Measurements from ENCODE around the gene PARD3B.

PARD3B gene

DNA sequence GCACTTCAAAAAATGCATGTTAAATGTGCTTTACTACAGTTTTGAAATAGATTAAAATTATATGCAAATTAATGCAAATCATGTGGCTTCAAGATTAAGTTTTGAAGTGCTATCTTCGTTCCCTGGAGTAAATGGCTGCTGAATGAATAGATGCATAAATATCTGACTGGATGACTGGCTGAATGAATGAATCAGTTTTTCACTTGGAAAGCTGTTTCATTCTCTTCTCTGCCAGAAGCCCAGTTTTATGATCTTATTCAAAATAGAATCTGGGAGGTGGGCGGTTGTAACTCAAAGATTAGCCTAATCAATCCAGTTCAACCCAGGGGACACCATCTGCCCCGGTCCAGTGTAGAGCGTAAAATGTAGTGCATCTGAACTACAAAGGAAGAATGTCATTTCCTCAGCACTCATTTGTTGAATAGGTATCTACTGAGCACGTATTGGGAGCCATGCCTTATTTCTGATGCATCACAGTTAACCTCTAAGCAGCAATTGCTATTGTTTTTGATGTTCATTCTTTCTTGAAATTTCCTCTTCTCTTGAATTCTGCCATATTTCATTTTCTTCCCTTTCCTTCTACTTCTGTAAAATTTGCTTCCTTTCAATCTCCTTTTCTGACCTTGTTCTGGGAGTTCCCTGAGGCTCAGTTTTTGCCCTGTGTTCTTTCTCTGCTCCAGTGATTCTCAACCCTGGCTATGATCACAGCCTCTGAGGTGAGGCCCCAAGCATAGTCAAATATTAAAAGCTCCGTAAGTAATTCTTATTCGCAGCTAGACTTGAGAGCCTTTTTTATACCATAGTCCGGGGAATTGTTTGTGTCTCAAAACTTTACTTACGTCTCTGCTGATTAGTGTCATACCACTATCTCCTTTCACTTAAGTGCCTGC, 282.7 kb downstream of the PARD3B start:
- no peak for DNase-seq (ENCODE audit: extremely low read depth in 1 of 2, low read depth in 1 of 2)

DNA sequence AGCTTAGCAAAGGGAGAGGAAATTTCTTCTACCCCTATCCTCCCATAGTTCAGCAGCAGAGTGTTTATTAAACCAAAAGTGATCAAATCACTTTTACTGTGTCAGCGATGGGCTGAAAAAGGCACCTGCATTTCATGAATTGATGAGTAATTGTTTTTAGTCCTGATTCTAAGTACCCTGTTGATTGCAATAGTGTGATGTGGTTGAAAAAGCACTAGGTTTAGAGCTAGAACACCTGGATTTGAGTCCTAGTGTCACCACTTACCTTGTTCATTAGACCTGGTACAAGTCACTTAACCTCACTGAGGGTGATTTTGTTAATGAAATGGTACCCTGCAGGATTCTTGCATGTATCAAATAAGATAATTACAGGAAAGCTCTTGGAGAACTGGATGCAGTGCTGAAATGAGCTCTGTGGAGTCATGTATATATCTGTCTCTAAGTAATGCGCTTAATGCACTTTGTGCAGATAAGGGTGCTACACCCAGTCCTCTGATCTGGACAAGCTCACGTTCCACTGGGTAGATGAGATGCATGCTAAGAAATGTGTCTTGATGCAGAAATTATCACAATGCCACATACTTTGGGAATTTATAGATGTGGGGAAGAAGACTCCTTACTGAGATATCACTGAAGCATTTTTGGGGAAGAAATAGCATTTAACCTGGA, 289.6 kb downstream of the PARD3B start:
- DNase-seq (ENCODE audit: extremely low read depth in 1 of 2, low read depth in 1 of 2) = no peak

DNA sequence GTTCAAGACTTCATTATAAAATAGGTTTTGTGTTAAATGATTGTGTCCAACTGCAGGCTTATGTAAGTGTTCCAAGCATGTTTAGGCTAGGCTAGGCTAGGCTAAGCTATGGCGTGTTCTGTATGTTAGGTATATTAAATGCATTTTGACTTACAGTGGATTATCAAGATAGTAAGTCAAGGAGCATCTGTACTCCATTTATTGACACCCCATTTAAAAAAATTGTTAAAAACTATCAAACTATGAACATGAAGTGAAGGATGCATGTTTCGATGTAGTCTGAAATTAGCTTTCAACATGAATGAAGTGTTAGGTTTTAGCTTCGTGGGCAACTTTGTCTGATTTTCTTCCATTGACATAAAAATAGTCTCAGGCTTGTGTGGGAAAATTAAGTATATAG, 290.5 kb downstream of the PARD3B start:
- DNase-seq (ENCODE audit: extremely low read depth in 1 of 2, low read depth in 1 of 2) = no peak

DNA sequence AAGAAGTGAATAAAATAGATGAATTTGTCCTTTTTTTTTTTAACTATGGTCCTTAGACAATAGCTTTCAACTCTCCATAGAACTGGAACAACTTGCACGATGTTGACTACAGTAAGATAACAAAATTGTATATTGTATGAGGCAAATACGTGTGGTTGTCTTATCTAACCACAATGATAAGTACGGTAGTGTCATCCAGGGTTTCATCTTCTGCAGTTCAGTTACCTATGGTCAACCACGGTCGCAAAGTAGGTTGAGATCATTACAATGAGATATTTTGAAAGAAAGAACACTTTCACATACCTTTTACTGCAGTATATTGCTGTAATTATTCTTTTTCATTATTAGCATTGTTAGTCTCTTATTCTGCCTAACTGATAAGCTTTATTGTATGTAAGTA, 295.2 kb downstream of the PARD3B start:
- no peak for DNase-seq (ENCODE audit: extremely low read depth in 1 of 2, low read depth in 1 of 2)

DNA sequence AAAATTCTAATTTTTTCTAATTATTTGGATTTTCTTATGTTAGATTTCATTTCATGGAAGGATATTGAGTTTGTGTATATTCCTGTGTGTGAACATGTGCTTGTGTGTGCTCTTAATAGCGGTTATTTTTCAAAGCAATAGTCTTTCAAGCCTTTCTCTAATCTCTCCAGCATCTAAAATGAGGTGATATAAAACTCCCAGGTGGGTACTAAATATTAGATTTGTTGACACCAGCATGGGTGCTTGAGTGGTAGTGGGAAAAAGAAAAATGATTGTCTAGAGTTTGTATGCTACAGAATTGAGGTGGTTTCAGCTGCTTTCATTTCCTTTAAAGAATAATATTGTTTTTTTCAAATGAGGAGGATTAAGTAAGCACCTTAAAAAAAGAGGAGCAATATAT, 296.8 kb downstream of the PARD3B start:
- no peak for DNase-seq (ENCODE audit: extremely low read depth in 1 of 2, low read depth in 1 of 2)

DNA sequence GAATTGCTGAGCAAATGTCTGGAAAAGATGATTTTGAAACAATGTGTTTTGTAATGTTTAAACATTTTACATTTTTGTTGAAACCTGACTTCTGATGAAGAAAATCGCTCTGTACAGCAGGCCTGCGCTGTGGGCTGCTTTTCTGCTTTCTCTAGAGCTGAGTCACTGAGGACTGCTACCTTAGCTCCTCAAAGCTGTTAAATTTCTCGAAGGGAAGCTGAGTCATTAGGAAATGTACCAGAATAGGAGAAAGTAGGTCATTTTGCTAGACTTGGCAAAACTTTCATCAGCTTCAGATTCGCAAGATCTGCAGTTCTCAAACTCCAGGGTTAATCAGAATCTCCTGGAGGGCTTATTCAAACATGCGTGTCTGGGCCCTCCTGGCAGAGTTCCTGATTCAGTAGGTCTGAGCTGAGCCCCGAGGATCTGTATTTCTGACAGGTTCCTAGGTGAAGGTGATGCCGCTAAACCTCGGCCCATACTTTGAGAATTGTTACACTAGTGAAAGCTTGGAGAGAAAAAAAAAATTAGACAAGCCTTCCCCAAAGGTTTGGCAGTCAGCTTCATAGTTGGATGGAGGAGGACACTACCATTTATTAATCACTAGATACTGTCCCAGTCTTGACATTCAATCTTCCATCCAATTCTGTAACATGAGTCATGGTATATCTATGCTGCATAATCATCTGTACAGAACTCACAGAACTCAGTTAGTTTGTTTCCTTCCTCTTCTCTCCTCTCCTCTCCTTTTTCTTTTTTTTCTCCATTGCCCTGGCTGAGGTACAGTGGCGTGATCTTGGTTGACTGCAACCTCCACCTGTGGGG, 297.6 kb downstream of the PARD3B start:
- peak in 1 of 2 donors; percentile 14 for DNase-seq (ENCODE audit: extremely low read depth in 1 of 2, low read depth in 1 of 2)

DNA sequence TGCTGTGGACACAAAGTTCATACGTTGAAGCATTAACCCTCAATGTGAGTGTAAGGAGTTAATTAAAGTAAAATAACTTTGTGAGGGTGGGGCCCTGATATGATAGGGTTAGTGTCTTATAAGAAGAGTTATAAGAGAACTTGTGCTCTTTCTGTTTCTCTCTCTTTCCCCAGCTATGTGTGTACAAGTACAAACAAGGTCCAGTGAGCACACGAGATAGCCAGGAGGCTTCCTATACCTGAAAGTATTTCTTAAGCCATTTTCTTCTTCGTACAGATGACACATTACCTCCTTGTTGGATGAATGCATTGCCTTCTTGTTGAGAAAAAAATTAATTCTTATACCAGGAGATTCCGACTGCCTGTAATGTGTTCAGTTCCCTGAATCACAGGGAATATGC, 301.2 kb downstream of the PARD3B start:
- DNase-seq (ENCODE audit: extremely low read depth in 1 of 2, low read depth in 1 of 2) = no peak

DNA sequence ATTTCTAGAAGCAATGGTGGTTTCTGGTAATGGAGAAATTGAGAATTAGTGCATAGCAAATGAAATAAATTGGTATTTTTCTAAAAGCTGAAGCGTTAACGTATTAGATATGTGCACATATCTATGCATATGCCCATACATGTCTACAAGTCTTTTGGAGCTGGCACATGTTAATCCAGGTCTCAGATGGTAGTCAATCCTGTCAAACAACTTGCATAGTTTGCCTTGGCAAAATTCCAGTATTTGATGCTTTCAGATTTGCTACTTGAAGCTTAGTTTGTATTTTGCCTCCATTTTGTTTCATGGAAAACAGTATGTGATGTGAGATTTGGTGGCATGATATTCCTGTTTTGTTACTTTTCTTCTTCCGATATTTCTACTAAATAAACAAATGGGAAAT, 304.6 kb downstream of the PARD3B start:
- DNase-seq (ENCODE audit: extremely low read depth in 1 of 2, low read depth in 1 of 2) = no peak

DNA sequence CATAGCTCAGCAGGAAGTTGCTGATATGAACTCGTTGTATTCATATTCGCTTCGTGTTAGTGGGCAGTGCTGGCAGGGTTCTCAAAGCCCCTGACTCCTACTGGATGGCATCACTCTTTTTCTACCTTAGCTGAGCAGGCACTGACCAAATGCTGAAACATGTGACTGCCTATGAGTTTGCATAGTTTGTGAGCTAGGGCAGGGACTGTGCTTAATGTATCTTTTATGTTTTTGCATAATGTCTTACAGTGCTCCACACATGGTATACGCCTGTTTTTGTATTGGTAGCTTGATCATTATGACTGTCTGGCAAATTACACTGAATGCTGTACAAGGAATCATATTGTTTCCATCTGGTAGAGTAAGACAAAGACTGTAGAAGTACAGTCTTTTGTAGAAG, 305.3 kb downstream of the PARD3B start:
- no peak for DNase-seq (ENCODE audit: extremely low read depth in 1 of 2, low read depth in 1 of 2)

DNA sequence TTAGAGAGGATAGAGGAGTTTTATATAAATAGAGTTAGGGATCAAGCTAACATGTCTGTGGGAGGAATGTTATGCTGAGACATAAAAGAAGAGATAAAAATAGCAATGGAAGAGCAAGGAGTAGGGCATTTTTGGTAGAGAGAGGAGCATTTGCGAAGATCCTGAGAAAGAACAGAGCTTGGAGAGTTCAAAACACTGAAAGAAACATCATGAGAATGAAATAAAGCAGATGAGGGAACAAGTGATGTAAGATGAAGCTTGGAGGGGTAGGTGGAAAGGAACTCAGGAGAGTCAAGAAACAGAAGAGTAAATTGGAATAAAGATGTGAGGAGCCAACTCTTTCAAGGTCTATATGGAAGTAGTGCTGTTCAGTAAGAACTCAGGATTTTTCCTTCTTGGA, 308.6 kb downstream of the PARD3B start:
- no peak for DNase-seq (ENCODE audit: extremely low read depth in 1 of 2, low read depth in 1 of 2)

DNA sequence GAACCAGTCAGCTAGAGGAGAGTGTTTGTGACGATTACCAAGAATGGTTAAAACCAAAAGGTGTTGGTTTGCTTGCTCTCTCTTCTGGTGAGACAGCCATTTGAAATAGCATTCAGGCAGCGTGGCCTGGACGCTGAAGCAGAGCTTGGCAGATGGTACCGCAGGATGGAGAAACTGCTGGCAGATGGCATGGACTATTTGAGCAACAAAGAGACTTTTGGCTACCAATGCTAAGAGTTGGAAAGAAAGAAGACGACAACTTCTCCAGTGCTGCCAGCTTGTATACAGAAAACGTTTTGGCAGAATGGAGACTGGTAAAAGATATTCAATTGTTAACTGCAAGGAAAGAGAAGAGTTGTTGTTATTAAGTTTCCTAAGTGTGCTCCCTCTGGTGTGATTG, 315.0 kb downstream of the PARD3B start:
- no peak for DNase-seq (ENCODE audit: extremely low read depth in 1 of 2, low read depth in 1 of 2)

DNA sequence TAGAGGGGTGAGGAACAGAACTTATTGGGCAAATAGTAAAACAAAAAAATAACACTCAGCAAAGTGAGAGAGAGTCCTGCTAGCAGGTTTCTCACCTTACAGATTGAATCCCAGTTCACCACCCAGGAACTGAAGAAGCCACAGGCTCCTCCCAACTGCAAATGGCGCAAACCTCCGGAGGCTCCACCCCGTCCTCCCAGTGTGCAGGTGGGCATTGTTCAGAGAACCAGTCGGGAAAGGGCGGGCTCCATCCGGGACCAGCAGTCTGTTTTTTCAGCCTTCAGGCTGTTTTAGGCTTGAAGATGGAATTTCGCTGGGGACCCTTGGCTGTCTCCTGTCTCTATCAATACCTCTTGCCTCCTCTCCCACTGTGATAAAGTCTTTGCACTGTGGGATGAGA, 317.5 kb downstream of the PARD3B start:
- no peak for DNase-seq (ENCODE audit: extremely low read depth in 1 of 2, low read depth in 1 of 2)

DNA sequence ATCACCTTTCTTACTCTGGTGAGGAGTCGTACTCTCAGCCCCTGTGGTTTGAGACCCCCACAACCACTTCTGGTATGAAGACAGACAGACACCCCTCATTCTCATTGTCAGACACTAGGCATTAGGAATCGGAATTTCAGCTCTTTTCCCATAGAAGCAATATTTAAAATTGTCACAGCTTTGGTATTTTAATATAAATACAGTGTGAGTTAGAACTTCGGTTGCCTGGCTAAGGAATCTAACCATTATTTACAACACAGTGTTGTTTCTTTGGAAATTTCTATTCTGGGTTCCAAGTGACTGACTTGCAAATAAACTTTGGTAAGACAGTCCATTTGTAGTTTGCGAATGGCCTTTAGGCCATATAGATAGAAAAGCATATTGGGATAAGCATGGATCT, 318.1 kb downstream of the PARD3B start:
- DNase-seq (ENCODE audit: extremely low read depth in 1 of 2, low read depth in 1 of 2) = no peak

DNA sequence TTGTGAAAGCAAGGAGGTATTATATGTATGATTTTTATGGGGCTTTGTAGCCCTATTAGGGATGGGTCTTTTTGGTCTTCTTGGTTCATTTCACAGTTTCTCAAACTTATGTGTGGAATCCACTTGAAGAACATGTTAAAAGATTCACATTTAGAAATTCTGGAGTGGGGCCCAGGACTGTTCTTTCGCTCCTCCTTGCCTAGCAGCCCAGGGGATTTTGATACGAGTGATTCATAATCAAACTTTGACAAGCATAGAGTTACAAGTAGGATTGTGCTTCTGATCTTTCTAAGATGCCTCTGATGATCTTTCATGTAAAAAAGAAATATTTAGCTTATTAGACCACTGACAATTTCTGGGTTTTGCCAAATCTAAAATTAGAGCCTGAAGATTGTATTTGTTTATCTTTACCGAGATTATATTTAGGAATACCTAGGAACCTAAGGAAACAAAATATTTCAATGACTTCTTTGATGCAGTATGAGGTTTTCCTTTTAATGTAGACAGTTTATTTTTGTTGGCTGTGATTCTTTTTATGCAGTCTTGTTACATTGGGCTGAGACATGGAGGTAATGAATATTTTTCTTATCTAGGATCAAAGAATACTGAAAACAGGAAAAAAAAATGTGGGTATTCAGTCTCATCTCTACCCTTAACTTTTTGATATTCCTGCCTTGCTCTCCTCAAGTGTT, 324.0 kb downstream of the PARD3B start:
- DNase-seq (ENCODE audit: extremely low read depth in 1 of 2, low read depth in 1 of 2) = no peak

DNA sequence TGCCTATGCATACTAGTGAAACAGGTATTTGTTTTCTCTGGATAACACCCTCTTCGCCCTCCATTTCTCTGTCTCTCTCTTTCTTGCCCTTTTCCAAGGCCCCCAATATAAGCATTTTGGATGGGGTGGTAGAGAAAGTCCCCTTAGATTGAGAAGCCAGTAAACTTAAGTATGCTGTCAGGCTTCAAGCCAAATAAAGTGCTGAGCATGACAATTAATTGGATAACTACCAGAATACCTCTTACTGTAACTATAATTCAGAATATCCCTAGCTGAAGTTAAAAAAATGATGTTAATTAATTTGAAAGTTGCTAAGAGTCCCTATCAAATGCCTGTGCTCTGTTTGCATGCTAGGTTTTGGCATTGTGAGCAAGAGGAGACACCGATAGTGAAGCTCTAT, 324.8 kb downstream of the PARD3B start:
- no peak for DNase-seq (ENCODE audit: extremely low read depth in 1 of 2, low read depth in 1 of 2)

DNA sequence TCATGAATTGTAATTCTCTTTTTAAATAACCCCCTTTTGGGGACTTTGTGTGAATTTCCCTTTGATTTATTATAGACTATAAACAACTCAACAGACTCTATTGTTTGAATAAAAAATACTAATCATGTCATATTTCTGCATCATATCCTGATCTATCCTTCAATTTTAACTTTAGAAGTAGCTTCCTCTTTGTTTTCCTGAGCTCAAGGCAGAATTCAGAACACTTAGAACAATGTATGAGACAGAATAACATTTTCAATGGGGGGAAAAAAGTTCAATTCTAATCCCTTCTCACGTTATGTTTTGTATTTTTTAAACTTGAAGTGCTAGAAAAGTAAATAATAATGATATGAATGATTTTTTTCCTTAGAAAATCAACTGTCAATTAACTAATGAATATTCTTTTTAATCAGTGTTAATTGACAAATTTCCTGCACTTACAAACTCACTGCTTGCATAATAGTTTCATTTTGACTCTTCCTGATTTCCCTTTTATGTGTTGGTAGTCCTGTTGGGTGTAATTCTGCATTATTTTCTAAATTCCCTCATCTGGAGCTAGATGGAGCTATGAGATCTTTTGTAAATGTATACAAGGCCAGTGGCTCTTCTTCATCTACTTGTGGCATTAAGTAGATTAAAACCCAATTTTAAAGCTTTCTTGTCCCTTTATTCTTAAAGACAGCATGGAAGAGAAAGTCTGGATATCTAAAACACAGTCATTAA, 326.1 kb downstream of the PARD3B start:
- no peak for DNase-seq (ENCODE audit: extremely low read depth in 1 of 2, low read depth in 1 of 2)

DNA sequence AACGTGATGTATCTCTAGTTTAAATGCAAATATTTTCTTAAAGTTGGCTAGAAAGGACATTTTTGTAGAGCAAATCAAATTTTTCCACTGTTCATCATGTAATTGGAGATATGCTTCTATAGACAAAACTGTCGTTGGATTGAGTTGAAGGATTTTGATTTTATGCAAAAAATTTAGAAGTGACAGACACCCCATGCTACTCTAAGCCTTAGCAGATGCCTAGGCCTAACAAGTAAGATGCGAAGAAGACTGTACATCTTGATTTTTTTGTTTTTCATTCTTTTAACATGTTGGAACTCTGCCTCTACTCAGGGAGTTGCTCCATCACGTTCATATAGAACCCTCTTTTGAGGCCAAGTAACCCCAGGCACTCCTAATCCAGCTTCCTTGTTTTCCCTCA, 331.0 kb downstream of the PARD3B start:
- DNase-seq (ENCODE audit: extremely low read depth in 1 of 2, low read depth in 1 of 2) = no peak

DNA sequence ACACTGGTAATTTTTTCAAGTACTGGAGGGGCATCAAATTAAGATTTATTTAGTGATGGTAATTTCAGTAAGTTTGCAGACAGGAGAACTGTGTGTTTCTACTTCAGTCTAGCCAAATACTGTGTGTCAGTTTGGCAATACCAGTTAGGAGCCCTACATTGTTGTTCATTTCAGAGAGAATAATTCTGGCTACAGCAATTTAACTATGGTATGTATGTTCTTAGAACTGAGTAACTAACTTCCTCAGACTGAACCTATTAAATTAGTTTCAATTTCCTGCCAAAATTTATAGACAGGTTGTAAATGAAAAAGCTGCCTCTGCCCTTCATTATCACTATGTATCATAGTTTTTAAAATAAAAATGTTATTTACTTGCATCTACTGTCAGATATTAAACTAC, 332.4 kb downstream of the PARD3B start:
- DNase-seq (ENCODE audit: extremely low read depth in 1 of 2, low read depth in 1 of 2) = no peak

DNA sequence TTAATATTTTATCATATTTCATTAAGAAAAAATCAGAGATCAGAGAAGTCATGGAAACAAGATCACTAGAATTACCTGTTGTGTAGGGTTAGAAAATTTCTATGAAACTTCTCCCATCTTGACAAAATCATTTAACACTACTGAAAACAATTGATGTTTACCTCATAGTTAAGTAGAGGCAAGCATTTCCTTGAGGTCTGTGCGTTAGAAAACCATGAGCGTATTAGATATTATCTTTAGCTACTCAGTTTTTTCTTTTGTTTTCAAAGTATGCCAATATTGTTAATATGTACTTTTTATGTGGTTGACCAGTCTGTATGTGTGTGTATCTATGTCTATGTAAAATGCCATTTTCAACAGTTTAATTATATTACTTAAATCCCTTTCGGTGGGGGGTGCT, 335.7 kb downstream of the PARD3B start:
- no peak for DNase-seq (ENCODE audit: extremely low read depth in 1 of 2, low read depth in 1 of 2)

DNA sequence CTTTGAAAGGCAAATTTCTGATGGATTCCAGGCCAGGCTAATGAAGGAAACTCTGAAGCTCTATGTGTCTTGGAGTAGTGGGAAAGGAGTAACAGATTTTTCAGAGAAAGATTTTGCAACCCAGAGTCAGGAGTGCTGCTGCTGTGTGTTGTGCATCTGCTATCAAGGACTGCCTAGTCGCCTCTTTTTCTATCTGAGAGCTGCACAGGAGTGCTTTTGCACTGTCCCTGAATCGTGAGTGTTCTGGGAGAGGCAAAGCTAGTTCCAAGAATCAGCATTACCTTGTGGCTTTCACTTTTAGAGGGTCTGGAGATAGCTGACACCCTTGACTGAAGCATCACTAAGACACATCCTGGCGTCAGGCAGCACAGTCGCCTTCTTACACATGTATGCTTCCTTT, 336.4 kb downstream of the PARD3B start:
- peak in 1 of 2 donors; percentile 2 for DNase-seq (ENCODE audit: extremely low read depth in 1 of 2, low read depth in 1 of 2)
